ENCODE data around the gene CCSAP. TPM values are rescaled to one million over a fixed set of nuclear protein-coding genes. Genes with fewer than 3 reads are reported as not detected.
A peak's percentile ranks its signal among the peaks of the same experiment; 100 is the strongest.

CCSAP gene
- total and polyA plus RNA-seq, 2 of the 13 experiments (the other 11 are each of a cell fraction or from before 2014, with no cell fraction given): 3.7 to 9.0 TPM

- no peak for TF ChIP-seq NONO (IDR thresholded peaks at IDR 0.05)
- TF ChIP-seq NONO (CRISPR knock-in tag; conservative IDR thresholded peaks at IDR 0.05): no peak
- TF ChIP-seq FOXA1 (IDR thresholded peaks at IDR 0.05): no peak
- peak; percentile 8; the same call in 1 of the 2 replicates for TF ChIP-seq FOXA1 (CRISPR knock-in tag; IDR thresholded peaks at IDR 0.05)
- no peak for TF ChIP-seq ETS1 (CRISPR knock-in tag; IDR thresholded peaks at IDR 0.05)
- no peak for TF ChIP-seq ZFP91 (CRISPR knock-in tag; IDR thresholded peaks at IDR 0.05; ENCODE audit: borderline replicate concordance)
- no peak for TF ChIP-seq HNF1B (CRISPR knock-in tag; IDR thresholded peaks at IDR 0.05)
- no peak for TF ChIP-seq ZNF652 (CRISPR knock-in tag; IDR thresholded peaks at IDR 0.05; ENCODE audit: borderline replicate concordance, low read depth)
- no peak for TF ChIP-seq MTA3 (CRISPR knock-in tag; IDR thresholded peaks at IDR 0.05)
- no peak for TF ChIP-seq AKNA (CRISPR knock-in tag; IDR thresholded peaks at IDR 0.05; ENCODE audit: borderline replicate concordance)
- no peak for TF ChIP-seq ZNF598 (CRISPR knock-in tag; IDR thresholded peaks at IDR 0.05; ENCODE audit: borderline replicate concordance)
- TF ChIP-seq ARID5B (CRISPR knock-in tag; IDR thresholded peaks at IDR 0.05): peak; percentile 61
- TF ChIP-seq ZNF556 (CRISPR knock-in tag; IDR thresholded peaks at IDR 0.05; ENCODE audit: borderline replicate concordance): no peak
- no peak for TF ChIP-seq TSC22D2 (CRISPR knock-in tag; IDR thresholded peaks at IDR 0.05; ENCODE audit: borderline replicate concordance)
- TF ChIP-seq GATAD2A (CRISPR knock-in tag; IDR thresholded peaks at IDR 0.05): 0 out of 2 replicates have a peak, but pooled peaks have one; percentile 40
- no peak for TF ChIP-seq ZNF720 (CRISPR knock-in tag; IDR thresholded peaks at IDR 0.05)
- no peak for TF ChIP-seq SKI (IDR thresholded peaks at IDR 0.05; ENCODE audit: partially characterized antibody)
- no peak for TF ChIP-seq FOXM1 (CRISPR knock-in tag; IDR thresholded peaks at IDR 0.05)
Observed at GRCh38 chr1:229298420-229298819, 44.4 kb downstream of the CCSAP start (continued).
